WTC11 (cell line): Measurements from ENCODE around the gene LIF. TPM values are rescaled to one million over a fixed set of nuclear protein-coding genes. Genes with fewer than 3 reads are reported as not detected.

Experiments
- AR ChIP-seq: fragments of 250-450 bp; sonication (Bioruptor Pico); IDR thresholded peaks from 2 replicates; pipeline ENCODE4 v1.9.0; 2021; ENCODE audit warnings: mild to moderate bottlenecking
- ARID4B ChIP-seq: sonication (generic); formaldehyde crosslinking; IDR thresholded peaks from 2 replicates; pipeline ENCODE4 v1.8.0; 2023; ENCODE audit warnings: missing genetic modification reagents, mild to moderate bottlenecking, borderline replicate concordance
- CBFB ChIP-seq: sonication (generic); formaldehyde crosslinking; IDR thresholded peaks from 2 replicates; pipeline ENCODE4 v1.8.1; 2022; ENCODE audit warnings: mild to moderate bottlenecking, low read depth, missing genetic modification reagents
- CREB1 ChIP-seq: sonication (generic); formaldehyde crosslinking; IDR thresholded peaks from 2 replicates; pipeline ENCODE4 v1.8.0; 2023; ENCODE audit warnings: mild to moderate bottlenecking, missing genetic modification reagents
- CREM ChIP-seq: sonication (generic); formaldehyde crosslinking; IDR thresholded peaks from 2 replicates; pipeline ENCODE4 v1.8.1; 2022; ENCODE audit warnings: mild to moderate bottlenecking, missing genetic modification reagents, moderate library complexity
- ETV6 ChIP-seq: sonication (generic); formaldehyde crosslinking; IDR thresholded peaks from 2 replicates; pipeline ENCODE4 v1.8.1; 2022; ENCODE audit warnings: mild to moderate bottlenecking, missing genetic modification reagents
- FOXP1 ChIP-seq: sonication (generic); formaldehyde crosslinking; IDR thresholded peaks from 2 replicates; pipeline ENCODE4 v1.8.0; 2022; ENCODE audit warnings: missing genetic modification reagents, mild to moderate bottlenecking, moderate library complexity, borderline replicate concordance
- NFE2L1 ChIP-seq: sonication (generic); formaldehyde crosslinking; IDR thresholded peaks from 2 replicates; pipeline ENCODE4 v1.8.1; 2023; ENCODE audit warnings: missing genetic modification reagents
- NR2C2 ChIP-seq: sonication (generic); formaldehyde crosslinking; IDR thresholded peaks from 2 replicates; pipeline ENCODE4 v1.8.0; 2022; ENCODE audit warnings: mild to moderate bottlenecking, missing genetic modification reagents
- OVOL2 ChIP-seq: fragments of 250-450 bp; sonication (Bioruptor Pico); IDR thresholded peaks from 2 replicates; pipeline ENCODE4 v1.9.0; 2021; ENCODE audit warnings: mild to moderate bottlenecking, borderline replicate concordance
- TEAD4 ChIP-seq: sonication (generic); formaldehyde crosslinking; IDR thresholded peaks from 2 replicates; pipeline ENCODE4 v1.8.0; 2022; ENCODE audit warnings: mild to moderate bottlenecking, missing genetic modification reagents
- ZNF263 ChIP-seq: sonication (generic); formaldehyde crosslinking; IDR thresholded peaks from 2 replicates; pipeline ENCODE4 v1.8.1; 2022; ENCODE audit warnings: low read depth, mild to moderate bottlenecking, moderate library complexity, missing genetic modification reagents
- ZNF423 ChIP-seq: fragments of 250-450 bp; sonication (Bioruptor Pico); IDR thresholded peaks from 2 replicates; pipeline ENCODE4 v2.1.2; 2022; ENCODE audit warnings: mild to moderate bottlenecking, moderate library complexity
- total RNA-seq: library from RNA; stranded (reverse); gene quantifications from 3 replicates; pipeline ENCODE4 v1.2.3, GENCODE V29; 2021
- TF ChIP-seq, protein P1 (sequence below): sonication (generic); formaldehyde crosslinking; IDR thresholded peaks from 2 replicates; pipeline ENCODE4 v1.8.0; 2022; ENCODE audit warnings: mild to moderate bottlenecking, missing genetic modification reagents
- TF ChIP-seq, protein P2 (sequence below): fragments of 250-450 bp; sonication (Bioruptor Pico); IDR thresholded peaks from 2 replicates; pipeline ENCODE4 v1.9.0; 2021; ENCODE audit warnings: mild to moderate bottlenecking, borderline replicate concordance
- TF ChIP-seq, protein P3 (sequence below): sonication (generic); formaldehyde crosslinking; IDR thresholded peaks from 2 replicates; pipeline ENCODE4 v1.8.0; 2022; ENCODE audit warnings: mild to moderate bottlenecking, missing genetic modification reagents

LIF gene
- total RNA-seq, 1 experiment from 2014 or later, result 7.2 TPM

GRCh38 chr22:30245181-30245984 is 1.2 kb downstream of the LIF start (continued):
- TF ChIP-seq ZNF263 (CRISPR knock-in tag), result no peak
- no peak for TF ChIP-seq TEAD4 (CRISPR knock-in tag)
- no peak for TF ChIP-seq FOXP1 (CRISPR knock-in tag)
- TF ChIP-seq AR, result no peak
- TF ChIP-seq CBFB (CRISPR knock-in tag), result 0 out of 2 replicates have a peak, but pooled peaks have one; percentile 33
- no peak for TF ChIP-seq OVOL2
- no peak for TF ChIP-seq CREB1 (CRISPR knock-in tag)
- no peak for TF ChIP-seq NFE2L1
- no peak for TF ChIP-seq ARID4B (CRISPR knock-in tag)
- TF ChIP-seq, protein P1, sequence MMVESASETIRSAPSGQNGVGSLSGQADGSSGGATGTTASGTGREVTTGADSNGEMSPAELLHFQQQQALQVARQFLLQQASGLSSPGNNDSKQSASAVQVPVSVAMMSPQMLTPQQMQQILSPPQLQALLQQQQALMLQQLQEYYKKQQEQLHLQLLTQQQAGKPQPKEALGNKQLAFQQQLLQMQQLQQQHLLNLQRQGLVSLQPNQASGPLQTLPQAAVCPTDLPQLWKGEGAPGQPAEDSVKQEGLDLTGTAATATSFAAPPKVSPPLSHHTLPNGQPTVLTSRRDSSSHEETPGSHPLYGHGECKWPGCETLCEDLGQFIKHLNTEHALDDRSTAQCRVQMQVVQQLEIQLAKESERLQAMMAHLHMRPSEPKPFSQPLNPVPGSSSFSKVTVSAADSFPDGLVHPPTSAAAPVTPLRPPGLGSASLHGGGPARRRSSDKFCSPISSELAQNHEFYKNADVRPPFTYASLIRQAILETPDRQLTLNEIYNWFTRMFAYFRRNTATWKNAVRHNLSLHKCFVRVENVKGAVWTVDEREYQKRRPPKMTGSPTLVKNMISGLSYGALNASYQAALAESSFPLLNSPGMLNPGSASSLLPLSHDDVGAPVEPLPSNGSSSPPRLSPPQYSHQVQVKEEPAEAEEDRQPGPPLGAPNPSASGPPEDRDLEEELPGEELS (CRISPR knock-in tag), result no peak
- no peak for TF ChIP-seq ZNF423
- TF ChIP-seq, protein P2, sequence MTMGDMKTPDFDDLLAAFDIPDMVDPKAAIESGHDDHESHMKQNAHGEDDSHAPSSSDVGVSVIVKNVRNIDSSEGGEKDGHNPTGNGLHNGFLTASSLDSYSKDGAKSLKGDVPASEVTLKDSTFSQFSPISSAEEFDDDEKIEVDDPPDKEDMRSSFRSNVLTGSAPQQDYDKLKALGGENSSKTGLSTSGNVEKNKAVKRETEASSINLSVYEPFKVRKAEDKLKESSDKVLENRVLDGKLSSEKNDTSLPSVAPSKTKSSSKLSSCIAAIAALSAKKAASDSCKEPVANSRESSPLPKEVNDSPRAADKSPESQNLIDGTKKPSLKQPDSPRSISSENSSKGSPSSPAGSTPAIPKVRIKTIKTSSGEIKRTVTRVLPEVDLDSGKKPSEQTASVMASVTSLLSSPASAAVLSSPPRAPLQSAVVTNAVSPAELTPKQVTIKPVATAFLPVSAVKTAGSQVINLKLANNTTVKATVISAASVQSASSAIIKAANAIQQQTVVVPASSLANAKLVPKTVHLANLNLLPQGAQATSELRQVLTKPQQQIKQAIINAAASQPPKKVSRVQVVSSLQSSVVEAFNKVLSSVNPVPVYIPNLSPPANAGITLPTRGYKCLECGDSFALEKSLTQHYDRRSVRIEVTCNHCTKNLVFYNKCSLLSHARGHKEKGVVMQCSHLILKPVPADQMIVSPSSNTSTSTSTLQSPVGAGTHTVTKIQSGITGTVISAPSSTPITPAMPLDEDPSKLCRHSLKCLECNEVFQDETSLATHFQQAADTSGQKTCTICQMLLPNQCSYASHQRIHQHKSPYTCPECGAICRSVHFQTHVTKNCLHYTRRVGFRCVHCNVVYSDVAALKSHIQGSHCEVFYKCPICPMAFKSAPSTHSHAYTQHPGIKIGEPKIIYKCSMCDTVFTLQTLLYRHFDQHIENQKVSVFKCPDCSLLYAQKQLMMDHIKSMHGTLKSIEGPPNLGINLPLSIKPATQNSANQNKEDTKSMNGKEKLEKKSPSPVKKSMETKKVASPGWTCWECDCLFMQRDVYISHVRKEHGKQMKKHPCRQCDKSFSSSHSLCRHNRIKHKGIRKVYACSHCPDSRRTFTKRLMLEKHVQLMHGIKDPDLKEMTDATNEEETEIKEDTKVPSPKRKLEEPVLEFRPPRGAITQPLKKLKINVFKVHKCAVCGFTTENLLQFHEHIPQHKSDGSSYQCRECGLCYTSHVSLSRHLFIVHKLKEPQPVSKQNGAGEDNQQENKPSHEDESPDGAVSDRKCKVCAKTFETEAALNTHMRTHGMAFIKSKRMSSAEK, result no peak
- no peak for TF ChIP-seq CREM (CRISPR knock-in tag)
- 0 out of 2 replicates have a peak, but pooled peaks have one; percentile 56 for TF ChIP-seq ETV6
- TF ChIP-seq, protein P3, sequence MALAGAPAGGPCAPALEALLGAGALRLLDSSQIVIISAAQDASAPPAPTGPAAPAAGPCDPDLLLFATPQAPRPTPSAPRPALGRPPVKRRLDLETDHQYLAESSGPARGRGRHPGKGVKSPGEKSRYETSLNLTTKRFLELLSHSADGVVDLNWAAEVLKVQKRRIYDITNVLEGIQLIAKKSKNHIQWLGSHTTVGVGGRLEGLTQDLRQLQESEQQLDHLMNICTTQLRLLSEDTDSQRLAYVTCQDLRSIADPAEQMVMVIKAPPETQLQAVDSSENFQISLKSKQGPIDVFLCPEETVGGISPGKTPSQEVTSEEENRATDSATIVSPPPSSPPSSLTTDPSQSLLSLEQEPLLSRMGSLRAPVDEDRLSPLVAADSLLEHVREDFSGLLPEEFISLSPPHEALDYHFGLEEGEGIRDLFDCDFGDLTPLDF (CRISPR knock-in tag), result no peak
- TF ChIP-seq NR2C2 (CRISPR knock-in tag), result no peak
